C4-2B (cell line): ENCODE data around the gene DNPH1.

Experiments
- H3K27ac ChIP-seq: fragments of 450-650 bp; 2 replicates; pipeline ENCODE4 v1.5.1; 2017
- CTCF ChIP-seq: fragments of 450-650 bp; conservative IDR thresholded peaks from 2 replicates; pipeline ENCODE4 v1.5.1; 2017; ENCODE audit warnings: mild to moderate bottlenecking
- ZFX ChIP-seq: fragments of 450-650 bp; IDR thresholded peaks from 2 replicates; pipeline ENCODE4 v1.6.1; 2017

The DNPH1 gene, protein sequence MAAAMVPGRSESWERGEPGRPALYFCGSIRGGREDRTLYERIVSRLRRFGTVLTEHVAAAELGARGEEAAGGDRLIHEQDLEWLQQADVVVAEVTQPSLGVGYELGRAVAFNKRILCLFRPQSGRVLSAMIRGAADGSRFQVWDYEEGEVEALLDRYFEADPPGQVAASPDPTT

DNA sequence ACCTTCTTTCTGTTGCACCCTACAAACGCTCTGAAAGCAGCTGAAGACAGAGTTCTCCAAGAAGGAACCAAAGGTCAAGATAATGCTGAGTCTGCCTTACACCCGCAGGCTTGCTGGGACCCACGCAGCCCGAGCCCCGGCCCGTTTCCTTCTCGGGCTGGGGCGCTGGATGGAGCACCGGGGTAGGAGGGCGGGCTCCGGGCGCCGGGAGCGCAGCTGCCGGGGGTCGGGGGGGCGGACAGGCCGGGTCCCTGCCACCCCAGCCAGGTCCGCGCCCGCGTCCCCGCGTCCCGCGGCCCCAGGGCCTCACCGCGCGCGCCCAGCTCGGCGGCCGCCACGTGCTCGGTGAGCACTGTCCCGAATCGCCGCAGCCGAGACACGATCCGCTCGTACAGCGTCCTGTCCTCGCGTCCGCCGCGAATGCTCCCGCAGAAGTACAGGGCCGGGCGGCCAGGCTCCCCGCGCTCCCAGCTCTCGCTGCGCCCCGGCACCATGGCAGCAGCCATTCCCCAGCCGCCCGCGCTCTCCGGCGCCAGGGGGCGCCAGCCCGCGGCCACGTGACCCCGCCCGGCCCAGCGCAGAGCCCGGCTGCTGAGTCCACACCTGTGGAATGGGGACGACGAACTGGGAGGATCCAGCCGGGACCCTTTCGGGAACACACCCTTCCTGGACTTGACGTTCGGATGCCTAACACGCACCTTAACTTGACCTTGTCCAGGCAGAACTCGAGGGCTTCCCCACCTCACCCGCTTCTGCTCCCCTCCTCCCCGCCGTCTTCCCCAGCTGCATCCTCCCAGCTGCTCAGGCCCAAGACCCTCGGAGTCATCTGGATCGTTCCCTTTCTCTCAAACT, at the start of gene DNPH1:
DNPH1 (minus strand) TSS at position 531 of the 852 bp plus-strand sequence; CDS start at position 506, 25 bp downstream.
- H3K27ac ChIP-seq: peak within 1 kb of the TSS; percentile 93
- peak; percentile 97; the same call in 1 of the 2 replicates for TF ChIP-seq ZFX
- TF ChIP-seq CTCF: peak; percentile 97

- TF ChIP-seq ZFX (no peak), CTCF (no peak)
- H3K27ac ChIP-seq: no peak overlapping the region
These were observed 49.3 kb upstream of the DNPH1 start for GRCh38 chr6:43278524-43279078.

DNA sequence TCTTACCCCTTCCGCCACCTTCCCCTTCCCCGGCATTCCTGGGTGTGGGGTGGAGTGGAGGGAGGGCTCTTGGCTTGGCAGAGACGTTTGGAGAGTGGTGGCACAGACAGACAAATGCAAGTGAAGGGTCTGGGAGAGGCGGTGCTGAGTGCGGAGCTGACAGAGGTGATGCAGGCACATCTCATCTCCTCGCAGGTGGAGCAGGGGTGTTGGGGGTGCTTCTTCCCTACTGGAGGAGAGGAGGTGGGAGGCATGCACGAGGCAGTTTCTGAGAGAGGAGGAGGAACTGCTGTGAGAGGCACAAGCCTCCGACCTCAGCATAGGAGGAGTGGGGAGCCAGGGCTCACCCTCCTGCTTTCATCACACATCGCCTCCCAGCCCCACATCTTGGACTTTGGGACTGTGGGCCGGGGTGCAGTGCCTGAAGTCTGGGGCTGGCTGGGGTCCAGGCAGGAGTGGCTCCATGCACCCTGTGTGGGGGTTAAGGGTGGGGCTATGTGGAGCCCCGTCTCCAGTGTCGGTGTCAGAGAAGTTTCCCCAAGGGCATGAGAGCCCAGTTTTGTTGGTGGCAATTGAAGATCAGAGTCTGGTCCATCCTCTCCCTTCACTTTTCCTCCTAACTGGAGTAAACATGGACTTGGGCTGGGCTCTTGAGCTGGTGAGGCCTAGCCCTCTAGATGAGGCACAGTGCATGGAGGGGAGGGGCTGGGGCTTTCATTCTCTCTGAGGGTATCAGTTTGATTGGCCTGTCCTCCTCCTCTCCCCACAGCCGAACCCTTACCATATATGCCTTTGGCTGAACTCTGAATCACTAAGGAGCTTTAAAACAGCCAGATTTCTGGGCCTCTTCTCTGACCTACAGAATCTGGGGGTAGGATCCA, 48.6 kb upstream of the DNPH1 start:
- H3K27ac ChIP-seq: no peak overlapping the region
- TF ChIP-seq CTCF (no peak), ZFX (no peak)

- no peak overlapping the region for H3K27ac ChIP-seq
These were observed 48.0 kb upstream of the DNPH1 start for GRCh38 chr6:43277306-43277642.

DNA sequence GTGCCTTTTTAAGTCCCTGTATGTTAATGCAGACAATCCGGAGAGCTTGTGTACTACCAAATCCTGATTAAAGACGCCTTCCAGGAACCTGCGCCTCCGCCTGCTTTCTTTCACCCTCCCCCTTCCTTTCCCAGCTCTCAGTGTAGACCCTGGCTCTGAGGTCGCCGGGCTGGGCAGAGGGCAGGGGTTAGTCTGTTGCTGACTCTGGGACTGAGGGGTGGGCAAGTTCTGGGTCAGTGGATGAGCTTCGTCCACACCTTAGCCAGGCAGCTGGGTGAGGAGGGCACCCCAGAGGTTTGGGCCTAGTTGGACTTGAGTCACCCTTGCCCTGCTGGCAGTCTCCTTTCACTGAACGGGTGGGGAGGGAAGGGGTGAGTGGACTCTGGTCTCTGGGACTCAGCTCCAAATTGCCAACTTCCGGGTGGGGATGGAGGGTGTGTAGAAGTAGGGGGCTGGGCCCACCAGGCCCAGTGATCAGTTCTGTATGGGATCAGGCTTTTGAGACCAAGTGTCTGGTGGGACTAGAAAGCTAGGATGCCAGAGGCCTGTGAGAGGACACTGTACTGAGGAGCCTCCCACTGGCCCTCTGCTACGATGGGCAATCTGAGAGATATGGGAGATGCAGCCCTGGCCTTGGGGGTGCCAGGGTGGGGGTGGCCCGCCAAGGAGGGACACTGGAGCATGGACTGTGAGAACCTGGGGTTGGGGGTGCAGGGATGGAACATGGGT, 47.5 kb upstream of the DNPH1 start:
- H3K27ac ChIP-seq: no peak overlapping the region
- TF ChIP-seq ZFX: no peak
- TF ChIP-seq CTCF: no peak

More at GRCh38 chr6:43277306-43277642, 48.0 kb upstream of the DNPH1 start:
- no peak for TF ChIP-seq CTCF
- no peak for TF ChIP-seq ZFX

- TF ChIP-seq CTCF: no peak
- TF ChIP-seq ZFX: no peak
- no peak overlapping the region for H3K27ac ChIP-seq
These were observed 46.7 kb upstream of the DNPH1 start for GRCh38 chr6:43275801-43276576.
